K562 (cell line): Measurements from ENCODE around the gene NCMAP. TPM values are rescaled to one million over a fixed set of nuclear protein-coding genes. Genes with fewer than 3 reads are reported as not detected.

ENCODE experiments used
- ATAC-seq: fragments of 200-7000 bp; cut with Tn5 transposase; 3 replicates; pipeline ENCODE4 v1.9.1; 2020; ENCODE audit warnings: moderate library complexity
- BruUV-seq: library from RNA; stranded (reverse); fragments of 400-500 nt; replicated peaks from 2 replicates; lab custom pipeline; 2021; lab: Mats Ljungman, UMichigan
- CTCF ChIA-PET: fragments of 300-600 bp; formaldehyde crosslinking; extraction: SDS; loops from one replicate; lab custom pipeline; 2021; ENCODE audit warnings: low intra/inter-chr PET ratio; lab: Yijun Ruan, JAX
- POLR2A ChIA-PET: fragments of 300-600, 350-650 bp; sonication (Branson Sonifier 250); formaldehyde crosslinking; extraction: SDS; loops from one replicate; lab custom pipeline; 2021; ENCODE audit warnings: antibody characterized with exemption, inconsistent platforms; lab: Yijun Ruan, JAX
- DNase-seq, 4 experiments: peaks; one replicate each; pipeline versions ENCODE4 v3.0.0 to v3.0.0-alpha.2; 2011 to 2018; ENCODE audit warnings: low spot score in 3 of 4, mixed read lengths in 3 of 4; ENCODE audit errors: extremely low read depth in 1 of 4
- FAIRE-seq: peaks from 2 replicates; lab custom pipeline; 2011; peaks lifted over from hg19 to GRCh38; lab: Jason Lieb, UNC
- H2AFZ ChIP-seq: 2 replicates; pipeline ENCODE4 v1.6.0; 2011; ENCODE audit warnings: low read depth, low read length, control low read depth, inconsistent platforms
- H3K27ac ChIP-seq: fragments of 200-600 bp; 3 replicates; pipeline ENCODE4 v1.8.0; 2011; ENCODE audit warnings: low read depth, mild to moderate bottlenecking, control low read depth, inconsistent platforms, low read length, moderate library complexity, mixed read lengths; ENCODE audit errors: extremely low read depth
- H3K27me3 ChIP-seq, 2 experiments: fragments of 300-600 bp in 1 of 2; 2 replicates in 1 of 2; 3 replicates in 1 of 2; pipeline versions ENCODE4 v1.6.0 to v1.8.0; 2011; ENCODE audit warnings: inconsistent platforms in 2 of 2, low read length in 2 of 2, mild to moderate bottlenecking in 1 of 2, mixed read lengths in 1 of 2, moderate library complexity in 1 of 2; ENCODE audit not compliant: control insufficient read depth in 2 of 2, insufficient read depth in 2 of 2
- H3K36me3 ChIP-seq: fragments of 300-600 bp; 3 replicates; pipeline ENCODE4 v1.8.0; 2011; ENCODE audit warnings: mild to moderate bottlenecking, low read length, inconsistent platforms; ENCODE audit not compliant: control insufficient read depth, insufficient read depth
- H3K4me1 ChIP-seq, 2 experiments: fragments of 200-600 bp in 1 of 2; replicated peaks in 1 of 2; 2 replicates in 1 of 2; 3 replicates in 1 of 2; pipeline versions ENCODE4 v1.5.1 to v1.8.0; 2011; ENCODE audit warnings: inconsistent platforms in 2 of 2, low read length in 2 of 2, mild to moderate bottlenecking in 1 of 2, mixed read lengths in 1 of 2, moderate library complexity in 1 of 2; ENCODE audit not compliant: control insufficient read depth in 2 of 2, insufficient read depth in 2 of 2
- H3K4me2 ChIP-seq: 2 replicates; pipeline ENCODE4 v1.6.1; 2011; ENCODE audit warnings: low read length, control low read depth, inconsistent platforms, mixed read lengths; ENCODE audit not compliant: insufficient read depth
- H3K4me3 ChIP-seq: fragments of 200-600 bp; sonication (generic), shearing (Covaris generic); 2 replicates; pipeline ENCODE4 v1.5.1; 2016; ENCODE audit warnings: control low read depth, inconsistent platforms
- H3K79me2 ChIP-seq: fragments of 200-600 bp; 3 replicates; pipeline ENCODE4 v1.8.0; 2011; ENCODE audit warnings: low read length, inconsistent platforms; ENCODE audit not compliant: control insufficient read depth, insufficient read depth
- H3K9ac ChIP-seq, 2 experiments: 2 replicates each; pipeline versions ENCODE4 v1.6.0 to v1.6.1; 2011; ENCODE audit warnings: low read depth in 2 of 2, low read length in 2 of 2, control low read depth in 1 of 2, inconsistent platforms in 1 of 2, mild to moderate bottlenecking in 1 of 2, mixed read lengths in 1 of 2; ENCODE audit not compliant: insufficient read depth in 1 of 2
- H3K9me1 ChIP-seq: one replicate; pipeline ENCODE4 v1.6.0; 2011; ENCODE audit warnings: inconsistent platforms, mild to moderate bottlenecking, low read length, moderate library complexity; ENCODE audit not compliant: control insufficient read depth, insufficient read depth
- H3K9me3 ChIP-seq: replicated peaks from 2 replicates; pipeline ENCODE4 v1.5.1; 2011; ENCODE audit warnings: low read depth, low read length, inconsistent platforms; ENCODE audit not compliant: control insufficient read depth, insufficient read depth
- H4K20me1 ChIP-seq: replicated peaks from 2 replicates; pipeline ENCODE4 v1.6.1; 2011; ENCODE audit warnings: low read length, inconsistent platforms, mixed read lengths; ENCODE audit not compliant: control insufficient read depth, insufficient read depth
- CBX5 ChIP-seq: IDR thresholded peaks from 2 replicates; pipeline ENCODE4 v1.6.1; 2014; ENCODE audit warnings: low read depth, borderline replicate concordance
- ERF ChIP-seq: fragments of 450-650 bp; formaldehyde crosslinking; IDR thresholded peaks from 2 replicates; pipeline ENCODE4 v1.4.0; 2020; ENCODE audit warnings: mild to moderate bottlenecking, mixed read lengths
- FUS ChIP-seq: fragments of 200-400 bp; formaldehyde crosslinking; optimal IDR thresholded peaks from 2 replicates; pipeline ENCODE3; 2017; ENCODE audit warnings: low read depth, low read length
- GATA2 ChIP-seq: sonication (generic); formaldehyde crosslinking; IDR thresholded peaks from 2 replicates; pipeline ENCODE4 v1.4.0; 2020; ENCODE audit warnings: mild to moderate bottlenecking, missing genetic modification reagents
- MLLT1 ChIP-seq, 2 experiments: fragments of 450-650 bp; IDR thresholded peaks; 2 replicates each; pipeline ENCODE4 v1.6.1; 2016
- NRF1 ChIP-seq, 2 experiments: fragments of 450-650 bp; IDR thresholded peaks in 1 of 2; conservative IDR thresholded peaks in 1 of 2; 2 replicates each; pipeline ENCODE4 v1.6.1; 2014; ENCODE audit warnings: mild to moderate bottlenecking in 2 of 2
- PRDM10 ChIP-seq: fragments of 450-650 bp; IDR thresholded peaks from 2 replicates; pipeline ENCODE4 v1.6.1; 2018; ENCODE audit not compliant: partially characterized antibody
- PTBP1 ChIP-seq: fragments of 200-400 bp; formaldehyde crosslinking; IDR thresholded peaks from 2 replicates; pipeline ENCODE4 v1.6.1; 2017; ENCODE audit warnings: low read depth, low read length
- SIX5 ChIP-seq, 2 experiments: IDR thresholded peaks; 2 replicates each; pipeline ENCODE4 v1.6.1; 2011; ENCODE audit warnings: low read length in 2 of 2, borderline replicate concordance in 1 of 2, low read depth in 1 of 2, mild to moderate bottlenecking in 1 of 2, moderate library complexity in 1 of 2; ENCODE audit not compliant: insufficient read depth in 1 of 2
- TAF7 ChIP-seq: fragments of 450-650 bp; IDR thresholded peaks from 2 replicates; pipeline ENCODE4 v1.6.1; 2016; ENCODE audit warnings: missing genetic modification characterization, missing compliant biosample characterization
- ZBTB2 ChIP-seq: fragments of 450-650 bp; IDR thresholded peaks from 2 replicates; pipeline ENCODE4 v1.6.1; 2016; ENCODE audit warnings: antibody characterized with exemption
- ZNF174 ChIP-seq: fragments of 250-450 bp; sonication (Bioruptor Pico); IDR thresholded peaks from 2 replicates; pipeline ENCODE4 v1.4.0; 2020; ENCODE audit warnings: mild to moderate bottlenecking
- ZNF24 ChIP-seq: fragments of 450-650 bp; IDR thresholded peaks from 2 replicates; pipeline ENCODE4 v1.6.1; 2016
- ZNF311 ChIP-seq: fragments of 250-450 bp; sonication (Bioruptor Pico); IDR thresholded peaks from 2 replicates; pipeline ENCODE4 v1.4.0; 2020; ENCODE audit warnings: mild to moderate bottlenecking, moderate library complexity
- ZNF512 ChIP-seq: IDR thresholded peaks from 2 replicates; pipeline ENCODE4 v1.6.1; 2016; ENCODE audit warnings: missing genetic modification characterization, missing compliant biosample characterization
- WGBS: fragments of 100-300 bp; shearing (Covaris generic); methylation state at CpG from one replicate; pipeline ENCODE4 v1.1.6; 2016; ENCODE audit warnings: low coverage, mixed read lengths; ENCODE audit not compliant: insufficient coverage; ENCODE audit errors: missing lambda C conversion rate; 5-methylcytosine and 5-hydroxymethylcytosine counted together
- in situ Hi-C: fragments of 300-500 bp; cut with MboI; formaldehyde crosslinking; loops from 4 replicates; pipeline ENCODE4 v1.15.0; 2018; ENCODE audit warnings: inconsistent platforms, mixed read lengths
- intact Hi-C: fragments of 100-400 bp; cut with micrococcal nuclease; formaldehyde crosslinking; loops from 2 replicates; pipeline ENCODE4 v1.14.2; 2022
- polyA plus RNA-seq, 8 experiments: library from polyadenylated mRNA; depleted of rRNA in 4 of 8; stranded (reverse) in 5 of 8; unstranded in 3 of 8; fragments of >200 nt; fragmentation: Nextera tagmentation in 2 of 8; fragmentation: Illumina TruSeq in 1 of 8; extraction: Ambion mirVana in 2 of 8; extraction: Trizol in 1 of 8; gene quantifications; 2 replicates each; pipeline versions ENCODE4 v1.2.1 to v1.2.3, GENCODE V29; 2011 to 2014; ENCODE audit warnings: inconsistent platforms in 1 of 8, missing spikeins in 1 of 8
- total RNA-seq, 7 experiments: library from RNA; depleted of rRNA in 6 of 7; stranded (reverse); fragments of >200 nt in 6 of 7; fragmentation: Illumina TruSeq in 2 of 7; extraction: Trizol in 2 of 7; gene quantifications; 2 replicates each; pipeline versions ENCODE4 v1.2.1 to v1.2.3, GENCODE V29; 2011 to 2021; ENCODE audit warnings: low replicate concordance in 1 of 7

The NCMAP gene
- total and polyA plus RNA-seq, 9 of the 15 experiments (the other 6 are each of a cell fraction or from before 2014, with no cell fraction given) = 0.03 TPM; not detected in 8

- no peak for TF ChIP-seq SIX5 (IDR thresholded peaks at IDR 0.05; ENCODE audit: borderline replicate concordance in 1 of 2, insufficient read depth in 1 of 2, low read depth in 1 of 2, low read length in 2 of 2)
- no peak for TF ChIP-seq ZBTB2
- TF ChIP-seq CBX5 = no peak
- no peak for TF ChIP-seq ZNF512 (tag)
- no peak for TF ChIP-seq PTBP1
- no peak for TF ChIP-seq FUS
- no peak for TF ChIP-seq ZNF311 (CRISPR knock-in tag)
- no peak for TF ChIP-seq ZNF174 (CRISPR knock-in tag)
Observed at GRCh38 chr1:24578846-24579245, 23.0 kb downstream of the NCMAP start (continued).

GRCh38 chr1:24580756-24581155 is 24.9 kb downstream of the NCMAP start:
- DNase-seq = no peak
- Histone ChIP-seq H3K79me2 (no peaks in the 10 kb centered on the region), H3K9ac (no peak overlapping the region), H3K36me3 (no peaks in the 10 kb centered on the region), H2AFZ (no peak overlapping the region), H3K4me2 (no peak overlapping the region), H3K27ac (no peak overlapping the region), H3K4me3 (no peak overlapping the region), H3K4me1 (peaks cover 0 to under 1% of the 10 kb centered on the region in 2 experiments; a peak in 1 of 5 replicates), H3K9me1 (no peaks in the 10 kb centered on the region), H4K20me1 (peaks cover 3% of the 10 kb centered on the region), H3K9me3 (no peaks in the 10 kb centered on the region), H3K27me3 (peaks cover 55 to 88% of the 10 kb centered on the region in 2 experiments)
- intact Hi-C loops (no loop called here), in situ Hi-C loops (no loop called here)
- no peak for FAIRE-seq
- no peak for ATAC-seq
- BruUV-seq = no TSS peak
- 2% methylated on average over 10 of the region's 10 CpGs for WGBS
- ChIA-PET POLR2A (interaction anchor here (0.6 kb wide), 1 partner anchor 90 kb away, joined by 7 read pairs; no protein-coding TSS in a partner anchor), CTCF (no interaction called here)
- TF ChIP-seq MLLT1 (IDR thresholded peaks at IDR 0.05) = no peak
- TF ChIP-seq NRF1 (conservative IDR thresholded peaks at IDR 0.05 in 1 of 2, IDR thresholded peaks at IDR 0.05 in 1 of 2) = no peak
- no peak for TF ChIP-seq ERF
- TF ChIP-seq PRDM10 = no peak
- TF ChIP-seq GATA2 (CRISPR knock-in tag) = no peak
- no peak for TF ChIP-seq TAF7 (tag)
- no peak for TF ChIP-seq ZNF24
